ENCODE data around the gene RAD51B.
A peak's percentile ranks its signal among the peaks of the same experiment; 100 is the strongest.

- TF ChIP-seq CTCF (IDR thresholded peaks at IDR 0.05) (no peak), POLR2A (IDR thresholded peaks at IDR 0.05) (peak; percentile 43), EP300 (IDR thresholded peaks at IDR 0.05) (peak; percentile 80)
Measured at GRCh38 chr14:68547305-68548193, 728.0 kb downstream of the RAD51B start.

All from ovary (tissue), 3 donors.